Psoas muscle (tissue), 8 donors: Measurements from ENCODE around the gene CIB1. TPM values are rescaled to one million over a fixed set of nuclear protein-coding genes. Genes with fewer than 3 reads are reported as not detected.

Source experiments
- ATAC-seq, 4 donors: fragments of 200-7000 bp; cut with Tn5 transposase; one replicate each; pipeline ENCODE4 v1.9.1; 2020; ENCODE audit warnings: moderate library complexity in 3 of 4, mild to moderate bottlenecking in 2 of 4
- DNase-seq, 2 donors: peaks; one replicate each; pipeline ENCODE4 v3.0.0-alpha.2; 2020
- H3K27ac ChIP-seq: fragments of 200-600 bp; one replicate; pipeline ENCODE4 v1.8.0; 2022
- H3K27me3 ChIP-seq, 3 donors: fragments of 200-600 bp in 1 of 3; one replicate each; pipeline versions ENCODE4 v1.6.1 to v1.8.0; 2013 to 2022; ENCODE audit warnings: low read length in 2 of 3, mild to moderate bottlenecking in 2 of 3, moderate library complexity in 1 of 3; ENCODE audit not compliant: insufficient read depth in 3 of 3
- H3K36me3 ChIP-seq, 2 donors: fragments of 200-600 bp in 1 of 2; one replicate each; pipeline versions ENCODE4 v1.6.1 to v1.8.0; 2013 to 2022; ENCODE audit warnings: low read depth in 1 of 2, mild to moderate bottlenecking in 1 of 2, moderate library complexity in 1 of 2; ENCODE audit not compliant: insufficient read depth in 1 of 2
- H3K4me1 ChIP-seq: fragments of 200-600 bp; one replicate; pipeline ENCODE4 v1.8.0; 2022
- H3K4me3 ChIP-seq: fragments of 200-600 bp; one replicate; pipeline ENCODE4 v1.8.0; 2022; ENCODE audit warnings: mild to moderate bottlenecking
- H3K9me3 ChIP-seq: fragments of 200-600 bp; one replicate; pipeline ENCODE4 v1.8.0; 2022
- CTCF ChIP-seq: fragments of 200-600 bp; IDR thresholded peaks from one replicate; pipeline ENCODE4 v1.8.0; 2022; ENCODE audit warnings: antibody characterized with exemption
- WGBS, 3 donors: extraction: QIAGEN DNeasy Blood & Tissue Kit; methylation state at CpG; one replicate each; pipeline versions ENCODE4 v1.1.6 to v1.1.7; 2013; 5-methylcytosine and 5-hydroxymethylcytosine counted together
- intact Hi-C, 2 donors: fragments of 100-400 bp; cut with DNase I; formaldehyde crosslinking; loops; one replicate each; pipeline versions ENCODE4 v1.11.0 to v1.14.2; 2022
- polyA plus RNA-seq, 3 donors: library from polyadenylated mRNA; stranded (reverse); fragments of 200-250 nt; gene quantifications; one replicate each; pipeline ENCODE4 v1.2.3, GENCODE V29; 2013
- total RNA-seq, 4 donors: library from RNA; stranded (reverse); fragmentation: NEBNext Ultra II Directional in 2 of 4; extraction: Animal tissue kit (Norgen Biotek cat#: 25700) in 2 of 4; gene quantifications; one replicate each; pipeline versions ENCODE4 v1.2.1 to v1.2.4, GENCODE V29; 2021 to 2023
- donor health status: healthy with polysubstance abuse.
- donor health status: DM: no; HTN: no; CAD: no; lungs with moderate emphysema.
- donor health status: Bipolar disorder and iron deficiency.
- donor health status: healthy.
- donor health status: DM: yes; HTN: yes; CAD: no.
- donor health status: DM: no; HTN: no; CAD: no.
- donor health status: DM: no; HTN: no; CAD: no.
- donor health status: DM: yes; HTN: yes; CAD: no.

The CIB1 gene
- total and polyA plus RNA-seq, 7 donors, result 45.7 to 154 (median 58.1) TPM

GRCh38 chr15:90227336-90227735, 6.4 kb downstream of the CIB1 start:
- ATAC-seq (no peak), DNase-seq (no peak)
- Histone ChIP-seq H3K9me3 (no peaks in the 10 kb centered on the region), H3K4me1 (peaks cover 23% of the 10 kb centered on the region), H3K27me3 (no peaks in the 10 kb centered on the region), H3K27ac (no peak overlapping the region), H3K36me3 (peaks cover 4 to 77% of the 10 kb centered on the region in 2 donors), H3K4me3 (no peak overlapping the region)
- intact Hi-C loops, result loop anchor here (5.0 to 10.0 kb wide), 3 partner anchors 323 to 483 kb away; no protein-coding TSS in a partner anchor
- 84 to 90% (median 88%) methylated on average over 7 of the region's 7 CpGs for WGBS, 3 donors
- no peak for TF ChIP-seq CTCF

- no peak for TF ChIP-seq CTCF
- H3K9me3 ChIP-seq, result no peaks in the 10 kb centered on the region
- H3K4me3 ChIP-seq, result no peak overlapping the region
These were observed 8.1 kb downstream of the CIB1 start for GRCh38 chr15:90225504-90226234.

GRCh38 chr15:90225047-90225446, 8.7 kb downstream of the CIB1 start:
- Histone ChIP-seq H3K36me3 (peaks cover 0 to 68% of the 10 kb centered on the region in 2 donors), H3K27ac (no peak overlapping the region), H3K9me3 (no peaks in the 10 kb centered on the region), H3K4me3 (no peak overlapping the region), H3K4me1 (peaks cover 10% of the 10 kb centered on the region), H3K27me3 (no peaks in the 10 kb centered on the region)
- intact Hi-C loops, result loop anchor here (5.0 to 10.0 kb wide), 3 partner anchors 320 to 480 kb away; no protein-coding TSS in a partner anchor
- no peak for TF ChIP-seq CTCF
- WGBS, 3 donors, result 92 to 95% (median 94%) methylated on average over 17 of the region's 17 CpGs
- ATAC-seq, result no peak
- DNase-seq, result no peak

More at GRCh38 chr15:90225504-90226234, 8.1 kb downstream of the CIB1 start:
- Histone ChIP-seq H3K27me3 (no peaks in the 10 kb centered on the region), H3K36me3 (peaks cover 3 to 74% of the 10 kb centered on the region in 2 donors), H3K4me1 (peaks cover 16% of the 10 kb centered on the region), H3K27ac (no peak overlapping the region)
- DNase-seq (no peak), ATAC-seq (no peak)
- intact Hi-C loops, result loop anchor here (5.0 to 10.0 kb wide), 3 partner anchors 321 to 481 kb away; no protein-coding TSS in a partner anchor
- WGBS, 3 donors, result 74 to 85% (median 84%) methylated on average over 17 to 18 of the region's 18 CpGs

GRCh38 chr15:90223441-90224165, 10.1 kb downstream of the CIB1 start:
- no peak for DNase-seq
- WGBS, 3 donors, result 92 to 96% (median 93%) methylated on average over 22 of the region's 22 CpGs
- peaks cover 7% of the 10 kb centered on the region for H3K4me1 ChIP-seq
- no peak overlapping the region for H3K27ac ChIP-seq
- H3K4me3 ChIP-seq, result no peak overlapping the region
- H3K27me3 ChIP-seq, result no peaks in the 10 kb centered on the region
- peaks cover 0 to 53% of the 10 kb centered on the region in 2 donors for H3K36me3 ChIP-seq
- intact Hi-C loops, result loop anchor here (5.0 to 10.0 kb wide), 3 partner anchors 36 to 479 kb away; no protein-coding TSS in a partner anchor
- H3K9me3 ChIP-seq, result no peaks in the 10 kb centered on the region
- no peak for TF ChIP-seq CTCF
- no peak for ATAC-seq
